Measurements from ENCODE around the gene CMTM1. TPM values are rescaled to one million over a fixed set of nuclear protein-coding genes. Genes with fewer than 3 reads are reported as not detected.
A peak's percentile ranks its signal among the peaks of the same experiment; 100 is the strongest.

CMTM1 gene
- total RNA-seq, 1 donor = 3.2 TPM

DNA sequence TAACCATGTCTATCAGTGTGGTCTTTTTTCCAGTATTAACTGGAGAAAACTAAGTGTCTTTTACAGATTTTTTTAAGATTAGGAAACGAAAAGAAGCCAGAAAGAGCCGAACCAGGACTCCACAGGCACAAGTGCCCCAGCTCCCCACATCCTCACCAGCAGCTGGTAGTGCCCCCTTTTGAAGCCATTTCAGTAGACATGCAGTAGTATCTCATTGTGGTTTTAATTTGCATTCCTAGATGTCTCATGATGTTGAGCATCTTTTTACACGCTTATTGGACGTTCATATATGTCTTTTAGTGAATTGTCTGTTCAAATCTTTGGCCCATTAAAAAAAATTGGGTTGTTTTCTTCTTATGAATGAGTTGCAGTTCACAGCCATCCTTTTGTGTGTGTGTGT is 33.5 kb downstream of the CMTM1 start:
- DNase-seq (ENCODE audit: low read depth) = no peak
- no peak overlapping the region for H3K4me3 ChIP-seq (ENCODE audit: low read depth, low read length)
- TF ChIP-seq, protein P1, sequence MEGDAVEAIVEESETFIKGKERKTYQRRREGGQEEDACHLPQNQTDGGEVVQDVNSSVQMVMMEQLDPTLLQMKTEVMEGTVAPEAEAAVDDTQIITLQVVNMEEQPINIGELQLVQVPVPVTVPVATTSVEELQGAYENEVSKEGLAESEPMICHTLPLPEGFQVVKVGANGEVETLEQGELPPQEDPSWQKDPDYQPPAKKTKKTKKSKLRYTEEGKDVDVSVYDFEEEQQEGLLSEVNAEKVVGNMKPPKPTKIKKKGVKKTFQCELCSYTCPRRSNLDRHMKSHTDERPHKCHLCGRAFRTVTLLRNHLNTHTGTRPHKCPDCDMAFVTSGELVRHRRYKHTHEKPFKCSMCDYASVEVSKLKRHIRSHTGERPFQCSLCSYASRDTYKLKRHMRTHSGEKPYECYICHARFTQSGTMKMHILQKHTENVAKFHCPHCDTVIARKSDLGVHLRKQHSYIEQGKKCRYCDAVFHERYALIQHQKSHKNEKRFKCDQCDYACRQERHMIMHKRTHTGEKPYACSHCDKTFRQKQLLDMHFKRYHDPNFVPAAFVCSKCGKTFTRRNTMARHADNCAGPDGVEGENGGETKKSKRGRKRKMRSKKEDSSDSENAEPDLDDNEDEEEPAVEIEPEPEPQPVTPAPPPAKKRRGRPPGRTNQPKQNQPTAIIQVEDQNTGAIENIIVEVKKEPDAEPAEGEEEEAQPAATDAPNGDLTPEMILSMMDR (IDR thresholded peaks at IDR 0.05; ENCODE audit: insufficient read depth, low read length) = no peak

DNA sequence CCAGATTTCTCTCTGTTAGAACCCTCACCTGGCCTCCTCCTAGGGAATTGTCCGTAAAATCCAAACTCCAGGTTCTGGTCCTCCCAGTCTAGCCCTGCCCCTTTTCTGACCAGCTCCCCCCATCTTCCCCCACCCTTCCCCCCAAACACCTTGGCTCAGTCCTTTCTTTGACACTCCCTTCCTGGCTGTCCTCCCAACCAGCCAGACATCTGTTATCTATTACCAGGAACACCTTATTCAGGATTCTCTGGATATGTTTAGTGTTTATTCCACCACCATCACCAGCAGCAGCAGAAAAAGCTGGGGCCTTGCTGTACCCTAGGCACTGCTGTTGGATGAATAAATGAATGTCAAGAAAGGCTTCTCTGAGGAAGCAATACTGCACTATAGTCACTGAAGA is 34.2 kb downstream of the CMTM1 start:
- TF ChIP-seq, protein P1 (IDR thresholded peaks at IDR 0.05; ENCODE audit: insufficient read depth, low read length) = no peak
- DNase-seq (ENCODE audit: low read depth) = no peak
- no peak overlapping the region for H3K4me3 ChIP-seq (ENCODE audit: low read depth, low read length)

DNA sequence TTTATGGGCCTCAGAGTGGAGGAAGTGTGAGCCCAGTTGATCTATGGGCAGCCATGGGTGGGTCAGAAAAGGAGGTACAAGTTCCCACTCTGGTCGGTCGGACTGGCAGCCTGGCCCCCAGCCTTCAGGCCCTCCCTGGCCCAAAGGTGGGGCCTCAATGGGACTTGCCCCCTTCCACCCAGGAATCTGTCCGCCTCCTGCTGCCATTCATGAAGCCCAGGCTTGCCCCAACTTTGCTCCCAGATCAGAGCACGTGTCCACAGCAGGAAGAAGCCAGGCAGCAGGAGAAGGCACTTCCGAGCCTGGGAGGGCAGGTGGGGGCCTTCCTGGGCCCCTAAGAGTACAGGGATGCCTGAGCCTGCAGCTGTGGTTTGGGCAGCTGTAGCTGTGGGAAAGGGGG is 35.2 kb downstream of the CMTM1 start:
- TF ChIP-seq, protein P1 (IDR thresholded peaks at IDR 0.05; ENCODE audit: insufficient read depth, low read length) = no peak
- DNase-seq (ENCODE audit: low read depth) = no peak
- H3K4me3 ChIP-seq (ENCODE audit: low read depth, low read length) = no peak overlapping the region

DNA sequence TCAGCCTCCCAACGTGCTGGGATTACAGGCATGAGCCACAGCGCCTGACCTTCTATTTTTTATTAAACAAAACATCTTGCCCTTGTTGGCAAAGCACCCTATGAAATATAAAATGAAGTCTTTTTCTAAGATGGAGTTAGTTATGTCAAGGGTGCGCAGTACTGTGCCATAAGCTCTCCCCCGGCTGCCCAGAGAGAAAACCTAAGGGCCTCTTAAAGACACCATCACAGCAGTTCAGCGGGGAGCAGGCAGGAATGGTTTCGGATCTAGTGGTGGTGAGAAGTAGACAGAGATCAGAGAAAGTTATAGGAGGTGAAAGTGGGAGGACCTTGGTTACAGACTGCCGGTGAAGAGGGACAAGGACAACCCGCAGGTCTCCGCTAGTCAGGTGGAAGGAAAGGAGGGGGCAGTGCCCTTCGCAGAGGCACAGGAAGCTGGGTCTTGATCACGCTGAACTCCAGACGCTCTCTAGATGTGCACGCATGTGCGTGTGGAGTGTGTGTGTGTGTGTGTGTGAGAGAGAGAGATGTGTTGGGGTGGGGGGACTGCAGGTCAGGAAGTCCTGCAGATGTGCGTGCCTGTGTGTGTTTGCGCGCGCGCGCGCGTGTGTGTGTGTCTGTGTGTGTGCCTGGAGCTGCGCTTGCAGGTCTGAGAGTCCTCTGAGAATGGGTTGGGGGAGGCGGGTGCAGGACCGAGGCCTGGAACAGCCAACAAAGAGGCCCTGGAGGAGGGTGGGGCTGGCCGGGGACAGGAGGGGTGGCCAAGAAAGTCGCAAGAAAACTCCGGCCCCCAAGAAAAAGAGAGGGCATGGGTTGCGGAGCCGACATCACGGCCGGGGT is 37.5 kb downstream of the CMTM1 start:
- DNase-seq (ENCODE audit: low read depth) = peak; percentile 63
- TF ChIP-seq, protein P1 (IDR thresholded peaks at IDR 0.05; ENCODE audit: insufficient read depth, low read length) = no peak
- peak overlapping the region; percentile 73 for H3K4me3 ChIP-seq (ENCODE audit: low read depth, low read length)

DNA sequence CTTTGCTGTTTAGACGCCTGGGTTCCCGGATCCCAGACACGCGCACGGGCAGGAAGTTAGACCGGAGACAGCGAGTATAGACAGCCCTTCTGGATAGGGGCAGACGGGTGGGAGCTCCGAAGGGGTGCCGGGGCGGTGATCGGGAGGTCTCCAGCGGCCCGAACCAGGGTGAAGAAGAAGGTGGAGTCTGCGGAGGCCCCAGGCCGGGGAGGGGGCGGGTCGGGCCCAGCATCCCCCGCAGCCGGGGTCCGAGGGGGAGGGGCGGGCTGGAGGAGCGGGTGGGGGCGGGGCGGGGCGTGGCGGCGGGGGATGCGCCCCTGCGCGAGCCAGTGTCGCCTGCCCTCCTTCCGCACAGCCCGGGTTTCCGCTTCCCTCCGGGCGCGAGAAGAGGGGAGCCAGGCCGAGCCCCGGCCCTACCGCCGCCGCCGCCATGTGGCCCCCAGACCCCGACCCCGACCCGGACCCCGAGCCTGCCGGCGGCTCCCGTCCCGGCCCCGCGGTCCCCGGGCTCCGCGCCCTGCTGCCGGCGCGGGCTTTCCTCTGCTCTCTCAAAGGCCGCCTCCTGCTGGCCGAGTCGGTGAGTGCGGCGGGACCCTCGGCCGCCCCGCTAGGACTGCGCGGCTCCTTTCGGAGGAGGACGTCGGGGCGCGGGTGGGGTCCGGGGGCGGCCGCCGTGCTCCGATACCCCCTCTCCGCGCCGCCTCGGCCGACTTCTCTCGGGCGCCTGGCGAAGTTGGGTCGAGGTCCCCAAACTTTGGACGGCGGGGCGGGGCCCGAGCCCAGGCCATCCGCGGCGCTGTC is 38.3 kb downstream of the CMTM1 start, which contains the start of gene CMTM3:
CMTM3 (plus strand) TSS at position 329 of the 801 bp plus-strand sequence; CDS start at position 431, 102 bp downstream.
- DNase-seq (ENCODE audit: low read depth) = peak; percentile 54
- H3K4me3 ChIP-seq (ENCODE audit: low read depth, low read length) = peak within 1 kb of the TSS; percentile 73
- TF ChIP-seq, protein P1 (IDR thresholded peaks at IDR 0.05; ENCODE audit: insufficient read depth, low read length) = peak; percentile 73

DNA sequence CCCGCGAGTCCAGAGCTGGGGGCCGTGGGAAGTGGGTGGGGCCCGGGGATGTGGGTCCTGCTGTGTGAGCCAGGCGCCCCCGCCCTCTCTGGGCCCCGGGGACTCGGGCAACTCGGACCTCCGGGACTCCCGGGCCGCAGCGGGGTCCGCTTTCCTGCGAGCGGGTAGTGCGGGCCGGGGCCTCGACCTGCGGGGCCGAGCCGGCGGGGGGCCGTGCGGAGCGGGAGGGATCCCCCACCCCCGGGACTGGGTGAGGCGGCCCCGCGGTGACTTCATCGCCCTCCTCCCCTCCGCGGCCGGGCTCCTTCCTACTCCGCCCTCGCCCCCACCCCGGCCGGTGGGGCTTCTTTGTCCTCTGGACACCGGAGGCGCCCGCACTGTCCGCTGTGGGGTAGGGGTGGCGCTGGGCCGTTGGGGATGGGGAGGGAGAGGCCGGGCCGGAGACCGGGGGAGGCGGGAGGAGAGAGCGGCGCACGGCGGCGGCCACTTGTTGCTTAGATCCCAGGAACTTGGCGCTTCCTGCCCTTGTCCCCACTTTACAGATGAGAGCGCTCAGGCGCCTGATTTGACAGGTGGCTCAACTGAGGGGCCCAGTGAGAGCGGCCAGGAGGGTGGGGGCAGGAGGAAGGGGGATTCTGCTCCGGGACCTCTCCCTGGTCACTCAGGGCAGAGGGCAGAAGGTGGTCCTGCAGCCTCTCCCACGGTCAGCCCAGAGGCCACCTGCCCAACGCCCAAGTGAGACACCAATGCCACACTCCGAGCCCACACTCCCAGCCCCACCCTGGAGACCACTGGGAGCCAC is 39.1 kb downstream of the CMTM1 start:
- H3K4me3 ChIP-seq (ENCODE audit: low read depth, low read length) = peak overlapping the region; percentile 73
- TF ChIP-seq, protein P1 (IDR thresholded peaks at IDR 0.05; ENCODE audit: insufficient read depth, low read length) = no peak
- DNase-seq (ENCODE audit: low read depth) = peak; percentile 12
